Measurements from ENCODE around the gene HDAC7.

Gene HDAC7

DNA sequence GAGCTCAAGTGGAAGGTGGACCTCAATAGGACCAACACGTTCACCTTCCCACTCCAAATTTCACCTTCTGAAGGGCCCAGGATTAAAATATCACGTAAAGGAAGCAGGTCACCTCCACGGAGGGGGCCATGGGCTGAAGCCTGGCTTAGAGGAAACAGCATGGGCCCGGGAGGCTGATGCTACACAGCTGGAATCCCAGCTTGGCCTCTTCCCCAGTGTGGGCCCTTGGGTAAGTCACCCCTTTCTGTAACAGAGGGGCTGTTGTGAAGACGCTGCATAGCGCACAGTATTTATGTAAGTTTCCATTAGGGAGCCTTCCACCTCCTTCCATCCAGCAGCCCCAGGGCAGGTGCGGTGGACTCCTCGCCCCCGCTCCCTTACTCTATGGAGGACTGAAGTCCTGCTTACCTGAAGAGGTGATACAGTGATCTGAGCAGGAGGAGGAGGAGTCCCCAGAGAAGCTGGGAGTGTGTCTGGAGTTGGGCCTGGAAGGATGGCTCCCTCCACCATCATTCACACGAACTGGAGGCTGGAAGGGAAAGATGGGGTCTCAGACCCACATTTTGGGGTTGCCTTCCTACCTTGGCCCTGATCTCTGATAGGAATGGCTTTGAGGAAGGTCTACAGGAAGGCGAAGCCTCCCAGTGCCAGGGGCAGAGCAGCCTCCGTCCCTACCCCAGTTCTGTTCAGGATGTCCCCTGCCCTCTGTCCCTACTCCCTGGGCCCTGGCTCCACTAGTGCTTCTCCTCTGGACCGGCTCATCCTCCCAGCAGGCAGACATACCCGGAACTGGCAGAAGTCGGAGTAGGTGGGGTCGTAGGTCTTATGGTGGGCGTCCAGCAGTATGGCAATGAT is 37.2 kb upstream of the HDAC7 start:
- no peak for TF ChIP-seq CTCF (IDR thresholded peaks at IDR 0.05; ENCODE audit: control insufficient read depth, extremely low read depth, insufficient read depth)
- no peak for DNase-seq (ENCODE audit: low read depth)
- H3K4me3 ChIP-seq (ENCODE audit: low read depth, low read length) = no peak overlapping the region

DNA sequence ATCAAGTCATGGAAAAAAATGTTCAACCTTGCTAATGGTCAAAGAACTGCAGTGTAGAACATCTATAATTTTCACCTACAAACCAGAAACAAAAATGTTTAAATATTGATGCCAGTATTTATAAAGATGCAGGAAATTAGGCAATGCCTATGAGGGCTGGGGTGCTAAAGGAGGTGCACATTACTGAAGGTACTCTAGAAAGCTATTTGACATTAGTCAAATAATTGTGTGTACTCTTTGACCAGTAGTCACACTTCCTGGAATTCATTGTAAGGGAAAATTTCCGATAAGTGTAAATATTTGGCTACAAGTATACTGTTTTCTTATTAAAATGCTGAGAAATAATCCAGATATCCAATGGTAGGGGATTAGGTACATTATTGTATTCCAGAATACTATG is 36.4 kb upstream of the HDAC7 start:
- no peak for TF ChIP-seq CTCF (IDR thresholded peaks at IDR 0.05; ENCODE audit: control insufficient read depth, extremely low read depth, insufficient read depth)
- no peak for DNase-seq (ENCODE audit: low read depth)
- no peak overlapping the region for H3K4me3 ChIP-seq (ENCODE audit: low read depth, low read length)

DNA sequence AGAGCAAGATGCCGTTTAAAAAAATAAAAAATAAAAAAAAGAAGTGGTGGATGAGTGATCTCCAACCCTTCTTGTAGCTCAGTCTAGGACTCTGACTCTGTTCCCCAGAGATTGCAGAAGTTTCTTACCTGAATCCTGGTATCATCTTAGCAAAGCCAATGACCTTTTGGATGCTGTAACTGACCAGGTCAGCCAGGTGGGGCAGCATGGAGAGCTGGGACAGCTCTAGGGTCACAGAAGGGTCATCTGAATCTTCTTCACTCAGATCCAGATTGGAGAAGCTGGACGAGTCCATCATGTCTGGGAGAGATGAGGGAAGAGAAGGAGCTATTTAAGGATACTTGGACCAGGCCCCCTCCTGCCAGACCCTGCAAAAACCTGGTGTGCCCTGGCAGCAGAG is 35.8 kb upstream of the HDAC7 start:
- no peak for DNase-seq (ENCODE audit: low read depth)
- no peak overlapping the region for H3K4me3 ChIP-seq (ENCODE audit: low read depth, low read length)
- TF ChIP-seq CTCF (IDR thresholded peaks at IDR 0.05; ENCODE audit: control insufficient read depth, extremely low read depth, insufficient read depth) = 0 out of 2 replicates have a peak, but pooled peaks have one; percentile 7

- no peak overlapping the region for H3K4me3 ChIP-seq (ENCODE audit: low read depth, low read length)
- TF ChIP-seq CTCF (IDR thresholded peaks at IDR 0.05; ENCODE audit: control insufficient read depth, extremely low read depth, insufficient read depth) = no peak
- DNase-seq (ENCODE audit: low read depth) = no peak
Observed at GRCh38 chr12:47854531-47854930, 34.8 kb upstream of the HDAC7 start.

DNA sequence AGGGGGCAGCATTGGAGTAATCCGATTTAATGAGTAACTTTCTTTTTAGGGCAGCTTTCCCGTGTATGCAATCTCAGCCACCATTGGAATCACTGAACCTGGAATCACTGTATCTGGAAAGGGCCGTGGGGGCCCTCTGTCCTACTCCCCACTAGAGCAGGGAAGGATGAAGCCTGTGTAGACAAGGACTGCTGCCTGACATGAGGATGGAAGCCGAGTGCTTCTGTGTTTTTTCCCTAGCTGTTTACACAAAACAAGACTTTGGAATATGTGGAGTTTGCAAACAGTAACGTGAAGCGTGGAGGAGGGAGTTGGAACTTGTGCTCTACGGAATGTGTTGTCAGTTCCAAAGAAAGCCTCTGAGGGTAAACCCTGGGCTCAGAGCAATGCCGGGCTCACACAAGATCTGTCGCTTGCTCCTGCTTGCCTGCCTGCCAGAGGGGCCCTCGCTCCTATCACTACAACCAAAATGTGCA is 32.4 kb upstream of the HDAC7 start:
- TF ChIP-seq CTCF (IDR thresholded peaks at IDR 0.05; ENCODE audit: control insufficient read depth, extremely low read depth, insufficient read depth) = no peak
- H3K4me3 ChIP-seq (ENCODE audit: low read depth, low read length) = no peak overlapping the region
- DNase-seq (ENCODE audit: low read depth) = no peak

GRCh38 chr12:47851303-47851952 is 31.7 kb upstream of the HDAC7 start:
- no peak overlapping the region for H3K4me3 ChIP-seq (ENCODE audit: low read depth, low read length)
- no peak for DNase-seq (ENCODE audit: low read depth)
- no peak for TF ChIP-seq CTCF (IDR thresholded peaks at IDR 0.05; ENCODE audit: control insufficient read depth, extremely low read depth, insufficient read depth)
